HL-60 (cell line): ENCODE measurements around the gene CPED1.

Source experiments
- DNase-seq, 2 experiments: peaks; one replicate each; pipeline ENCODE4 v3.0.0-alpha.2; 2010 to 2020; ENCODE audit warnings: low read depth in 1 of 2, low spot score in 1 of 2
- H3K27ac ChIP-seq: fragments of 250-450 bp; sonication (Bioruptor Pico); replicated peaks from 2 replicates; pipeline ENCODE4 v1.5.1; 2020; ENCODE audit warnings: mild to moderate bottlenecking, moderate library complexity
- H3K27me3 ChIP-seq: fragments of 250-450 bp; sonication (Bioruptor Pico); 2 replicates; pipeline ENCODE4 v1.5.1; 2021; ENCODE audit warnings: mild to moderate bottlenecking, moderate library complexity; ENCODE audit not compliant: insufficient read depth, poor library complexity, severe bottlenecking
- H3K4me3 ChIP-seq: replicated peaks from 2 replicates; pipeline ENCODE4 v1.5.1; 2011; ENCODE audit warnings: mild to moderate bottlenecking, control low read depth, low read length; ENCODE audit not compliant: insufficient read depth
- CTCF ChIP-seq: IDR thresholded peaks from one replicate; pipeline ENCODE4 v1.5.1; 2011; ENCODE audit warnings: low read length, control low read depth, inconsistent platforms; ENCODE audit not compliant: insufficient read depth
- GABPA ChIP-seq: IDR thresholded peaks from 2 replicates; pipeline ENCODE4 v1.6.1; 2012; ENCODE audit warnings: low read depth
- POLR2AphosphoS5 ChIP-seq: IDR thresholded peaks from 2 replicates; pipeline ENCODE4 v1.6.1; 2012; ENCODE audit warnings: low read depth
- REST ChIP-seq: IDR thresholded peaks from 2 replicates; pipeline ENCODE4 v1.6.1; 2012; ENCODE audit warnings: low read depth; ENCODE audit not compliant: insufficient replicate concordance
- SPI1 ChIP-seq: IDR thresholded peaks from 2 replicates; pipeline ENCODE4 v1.6.1; 2012; ENCODE audit warnings: low read depth, mild to moderate bottlenecking, borderline replicate concordance

CPED1 gene

DNA sequence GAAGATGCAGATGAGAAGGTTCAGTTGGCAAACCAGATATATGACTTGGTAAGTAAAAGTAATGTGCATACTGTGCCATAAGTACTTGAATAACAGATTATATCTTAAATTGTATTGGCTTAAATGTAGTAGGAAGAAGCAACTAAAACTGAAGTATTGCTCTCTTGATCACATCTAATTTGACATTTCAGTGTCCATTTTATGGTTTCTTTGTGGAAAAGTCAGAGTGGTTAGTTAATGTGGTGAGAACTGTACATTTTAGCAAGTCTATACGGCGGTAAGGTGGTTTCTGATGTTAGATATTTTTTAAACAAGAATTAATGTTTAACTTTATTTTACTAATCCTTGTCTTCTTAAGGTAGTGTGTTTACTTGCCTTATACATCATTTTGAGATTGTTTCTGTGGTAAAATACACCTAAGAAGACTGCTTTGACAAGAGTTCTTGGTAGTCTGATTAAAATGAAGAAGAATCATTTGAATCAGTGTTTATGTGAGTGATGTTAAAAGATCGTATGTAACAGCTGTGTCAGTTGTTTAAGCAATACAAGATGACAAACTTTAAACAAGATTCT is 32.8 kb upstream of the CPED1 start:
- no peak for TF ChIP-seq GABPA
- TF ChIP-seq SPI1, result no peak
- no peak for TF ChIP-seq POLR2AphosphoS5
- TF ChIP-seq REST, result no peak
- TF ChIP-seq CTCF, result no peak
- Histone ChIP-seq H3K27ac (no peak overlapping the region), H3K4me3 (no peak overlapping the region), H3K27me3 (no peaks in the 10 kb centered on the region)
- DNase-seq, result no peak

DNA sequence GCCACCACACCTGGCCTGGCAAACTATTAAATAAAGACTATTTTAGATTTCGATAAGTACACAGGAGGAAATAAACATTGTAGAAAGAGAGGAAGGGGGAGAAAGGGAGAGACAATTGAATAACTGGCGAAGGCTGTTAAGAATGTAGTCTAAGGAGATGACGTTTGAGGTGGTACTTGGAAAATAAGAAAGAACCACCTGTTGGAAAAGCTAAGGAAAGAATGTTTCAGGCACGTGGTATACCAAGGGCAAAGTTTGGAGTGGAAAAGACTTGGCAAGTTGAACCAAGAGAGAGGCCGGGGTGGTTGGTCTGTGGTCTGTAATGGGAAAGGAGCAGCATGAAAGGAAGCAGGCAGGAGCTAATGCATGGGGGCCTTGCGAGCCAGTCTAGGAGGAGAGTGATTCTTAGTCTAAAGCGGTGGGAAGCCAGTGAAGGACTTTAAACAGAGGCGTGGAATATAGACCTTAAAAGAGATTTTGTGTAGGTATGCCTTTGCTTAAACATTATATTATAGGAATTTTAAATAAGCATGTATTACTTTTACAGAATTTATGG is 28.5 kb upstream of the CPED1 start:
- TF ChIP-seq CTCF, result no peak
- TF ChIP-seq POLR2AphosphoS5, result no peak
- Histone ChIP-seq H3K27ac (no peak overlapping the region), H3K27me3 (no peaks in the 10 kb centered on the region), H3K4me3 (no peak overlapping the region)
- DNase-seq, result no peak

DNA sequence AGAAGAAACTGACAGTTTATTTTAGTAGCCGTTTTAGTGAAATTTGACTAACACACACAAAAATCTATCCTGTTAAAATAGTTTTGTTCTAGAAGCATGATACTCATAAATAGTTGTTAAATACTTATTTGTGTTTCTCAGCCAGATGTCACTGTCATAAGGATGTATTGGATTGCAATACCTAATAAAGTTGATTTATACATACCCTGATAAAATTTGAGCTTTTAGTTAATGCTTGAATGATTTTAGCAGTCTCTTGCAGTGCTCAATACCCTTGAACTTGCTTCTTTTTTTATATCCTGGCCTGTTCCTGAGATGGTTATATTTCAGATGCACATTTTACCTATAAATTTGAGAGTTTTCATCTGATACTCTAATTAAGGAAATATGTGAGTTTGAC is 27.8 kb upstream of the CPED1 start:
- Histone ChIP-seq H3K27me3 (no peaks in the 10 kb centered on the region), H3K27ac (no peak overlapping the region), H3K4me3 (no peak overlapping the region)
- TF ChIP-seq REST, result no peak
- DNase-seq, result no peak

GRCh38 chr7:120961638-120962173 is 26.8 kb upstream of the CPED1 start:
- H3K27me3 ChIP-seq, result no peaks in the 10 kb centered on the region
- H3K27ac ChIP-seq, result no peak overlapping the region
- no peak for TF ChIP-seq REST
- TF ChIP-seq CTCF, result no peak
- no peak for TF ChIP-seq SPI1
- DNase-seq, result no peak
- H3K4me3 ChIP-seq, result no peak overlapping the region
